NCI-H2171 (cell line): ENCODE measurements around the gene ZNF580.

Experiments used
- DNase-seq: peaks from one replicate; lab custom pipeline; 2025; lab: John Stamatoyannopoulos, UW

Gene ZNF580

DNA sequence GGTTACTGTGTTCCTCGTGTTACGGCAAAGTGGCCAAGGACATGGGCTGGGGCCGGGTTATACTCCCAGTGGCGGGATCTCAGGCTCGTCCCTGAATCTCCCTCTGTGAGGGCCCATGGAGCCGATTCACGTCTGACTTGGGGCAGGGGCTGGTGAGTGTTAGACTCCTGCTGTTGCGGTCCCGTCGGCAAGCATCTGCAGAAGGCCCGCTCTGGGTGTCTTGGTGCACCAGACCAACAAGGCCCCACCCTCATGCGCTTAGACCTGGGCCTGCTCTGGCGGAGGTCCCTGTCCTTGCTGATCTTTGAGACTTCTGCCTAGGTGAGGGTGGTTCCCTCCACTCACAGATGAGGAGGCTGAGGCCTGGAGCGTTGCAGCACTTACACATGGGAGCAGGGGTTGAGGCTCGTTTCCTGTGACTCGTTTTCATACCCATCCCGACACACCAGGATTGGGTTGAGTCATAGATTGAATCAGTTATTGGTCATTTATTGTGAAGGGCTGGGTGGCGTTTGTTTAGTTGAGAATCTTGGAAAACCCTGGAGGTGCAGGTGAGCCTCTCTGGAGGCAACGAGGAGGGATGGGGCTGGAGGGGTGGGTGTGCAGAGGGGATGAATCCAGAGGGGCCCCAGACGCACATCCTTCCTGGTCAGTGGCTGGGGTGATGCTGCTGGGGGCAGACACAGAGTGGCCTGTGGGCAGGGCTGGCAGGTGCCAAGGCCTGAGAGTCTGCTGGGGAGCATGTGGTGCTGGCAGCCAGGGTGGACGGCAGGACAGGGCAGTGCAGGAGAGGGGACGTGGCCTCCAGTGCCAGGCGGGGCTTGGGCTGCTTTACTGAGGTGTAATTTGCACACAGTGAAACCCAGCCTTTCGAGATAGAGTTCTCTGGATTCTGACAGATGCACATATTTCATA is 38.8 kb downstream of the ZNF580 start:
- DNase-seq: no peak

DNA sequence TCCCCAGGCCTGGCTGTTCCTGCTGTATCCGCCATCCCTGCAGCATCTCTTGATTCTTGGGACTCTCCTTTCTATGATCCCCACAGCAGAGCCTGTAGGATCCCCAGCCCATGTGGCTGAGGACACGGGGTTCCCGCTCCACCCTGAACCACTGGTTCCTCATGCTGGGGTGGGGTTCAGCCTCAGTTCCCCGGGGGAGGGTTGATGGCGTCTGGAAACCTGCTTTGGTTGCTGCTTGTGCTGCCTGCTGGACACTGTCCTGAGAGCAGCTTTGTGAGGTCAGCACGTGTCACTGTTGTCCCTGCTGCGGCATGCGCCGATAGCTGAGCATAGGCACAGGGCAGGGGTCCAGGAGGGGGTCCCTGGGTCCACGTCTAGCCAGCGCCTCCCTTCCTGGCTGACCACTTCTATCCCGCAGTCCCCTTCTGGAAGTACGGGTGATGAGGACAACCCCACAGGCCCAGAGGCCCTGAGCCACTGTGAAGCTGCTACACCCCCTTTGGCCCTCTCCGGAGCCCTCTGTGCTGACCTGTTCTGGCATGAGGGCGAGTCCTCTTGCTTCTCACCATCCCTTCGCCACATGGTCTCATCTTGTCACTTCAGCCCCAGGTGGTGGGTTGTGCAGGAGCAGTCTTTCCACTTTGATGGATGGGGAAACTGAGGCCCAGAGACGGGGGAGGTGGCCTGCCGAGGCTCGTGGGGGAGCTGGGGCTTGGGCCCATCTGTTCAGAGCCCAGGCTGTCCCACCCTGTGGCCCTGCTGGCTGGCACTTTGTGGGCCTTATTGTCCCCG is 39.7 kb downstream of the ZNF580 start:
- no peak for DNase-seq

DNA sequence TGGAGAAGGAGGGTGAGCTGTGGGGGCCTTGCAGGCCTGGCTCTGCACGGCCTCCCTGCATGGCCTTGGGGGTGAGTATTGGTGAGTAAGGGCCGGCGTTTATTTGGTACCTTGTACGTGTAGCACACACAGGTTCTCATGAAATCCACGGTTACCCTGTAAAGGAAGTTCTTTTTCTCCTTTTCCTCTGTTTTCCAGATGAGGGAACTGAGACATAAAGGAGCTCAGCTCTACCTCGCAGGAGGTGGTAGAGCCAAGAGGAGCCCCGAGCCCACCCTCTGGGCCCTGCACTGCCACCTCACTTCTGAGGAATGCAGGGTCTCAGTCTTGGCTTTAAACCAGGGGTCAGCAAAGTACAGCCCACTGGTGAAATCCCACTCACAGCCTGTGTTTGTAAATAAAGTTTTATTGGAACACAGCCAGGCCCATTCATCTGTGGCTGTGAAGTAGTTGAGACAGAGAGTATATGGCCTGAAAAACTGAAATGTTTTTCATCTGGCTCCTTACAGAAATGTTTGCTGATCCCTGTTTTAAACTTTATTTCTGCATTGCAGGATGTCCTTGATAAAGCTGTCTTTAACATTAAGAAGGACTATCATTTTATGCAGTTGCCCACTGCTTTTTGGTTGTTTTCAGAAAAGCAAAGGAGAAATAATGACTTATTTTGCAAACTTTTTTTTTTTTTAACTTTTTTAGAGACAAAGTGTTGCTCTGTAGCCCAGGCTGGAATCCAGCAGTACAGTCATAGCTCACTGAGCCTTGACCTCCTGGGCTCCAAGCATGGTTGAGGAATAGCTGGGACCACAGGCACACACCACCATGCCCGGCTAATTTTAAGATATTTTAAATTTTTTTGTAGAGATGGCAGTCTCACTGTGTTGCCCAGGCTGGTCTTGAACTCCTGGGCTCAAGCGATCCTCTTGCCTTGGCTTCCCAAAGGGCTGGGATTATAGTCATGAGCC is 40.6 kb downstream of the ZNF580 start:
- DNase-seq: no peak

DNA sequence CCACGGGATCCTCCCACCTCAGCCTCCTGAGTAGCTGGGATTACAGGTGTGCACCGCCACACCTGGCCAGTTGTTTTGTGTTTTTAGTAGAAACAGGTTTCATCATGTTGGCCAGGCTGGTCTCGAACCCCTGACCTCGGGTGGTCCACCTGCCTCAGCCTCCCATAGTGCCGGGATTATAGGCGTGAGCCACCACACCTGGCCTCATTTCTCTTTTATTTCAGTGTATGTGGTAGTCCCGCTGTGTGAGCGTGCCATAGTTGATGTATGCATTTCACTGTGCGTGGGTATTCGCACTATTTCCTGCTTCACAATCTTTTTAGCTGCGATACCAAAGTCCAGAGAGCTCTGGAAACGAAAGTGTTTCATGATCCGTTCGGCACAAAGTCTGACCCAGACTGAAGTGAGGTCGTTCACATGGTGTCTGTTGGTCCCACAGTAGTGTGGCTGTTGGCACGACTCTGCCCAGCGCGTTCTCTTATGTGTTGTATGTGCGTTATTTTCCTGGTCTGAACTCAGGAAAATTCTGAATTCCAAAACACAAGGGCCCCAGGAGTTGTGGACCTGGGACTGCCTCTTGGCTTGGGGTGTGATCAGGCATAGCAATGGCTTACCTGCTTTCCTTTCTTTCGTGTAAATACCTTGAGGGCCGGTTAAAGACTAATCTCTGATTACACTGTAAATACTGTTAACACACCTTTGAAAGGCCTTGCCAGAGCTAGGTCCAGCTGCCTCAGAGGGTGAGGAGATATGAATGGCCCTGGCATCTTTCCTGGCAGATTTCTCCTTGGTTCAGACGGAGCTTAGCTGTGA is 42.9 kb downstream of the ZNF580 start:
- DNase-seq: no peak

DNA sequence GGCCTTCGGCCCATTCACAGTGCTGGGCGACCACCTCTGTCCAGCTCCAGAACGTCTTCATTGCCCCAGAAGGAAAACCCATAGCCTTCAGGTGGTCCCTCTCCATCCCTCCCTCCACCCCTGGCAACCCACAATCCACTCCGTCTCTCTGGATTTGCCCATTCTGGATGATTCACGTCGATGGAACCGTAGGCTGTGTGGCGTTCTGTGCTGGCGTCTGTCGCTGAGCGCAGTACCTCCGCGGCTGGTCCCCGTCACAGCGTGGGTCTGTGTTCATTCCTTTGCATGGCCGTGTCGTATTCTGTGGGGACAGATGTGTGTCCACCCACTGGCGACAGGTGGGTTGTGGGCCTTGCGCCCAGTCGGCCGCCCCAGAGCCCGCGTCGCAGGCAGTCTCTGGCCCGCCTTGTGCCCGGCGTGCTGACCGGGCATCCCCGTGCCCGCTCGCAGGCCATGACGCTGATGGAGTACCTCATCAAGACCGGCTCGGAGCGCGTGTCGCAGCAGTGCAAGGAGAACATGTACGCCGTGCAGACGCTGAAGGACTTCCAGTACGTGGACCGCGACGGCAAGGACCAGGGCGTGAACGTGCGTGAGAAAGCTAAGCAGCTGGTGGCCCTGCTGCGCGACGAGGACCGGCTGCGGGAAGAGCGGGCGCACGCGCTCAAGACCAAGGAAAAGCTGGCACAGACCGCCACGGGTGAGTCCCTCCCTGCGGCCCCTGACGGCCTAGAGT is 44.3 kb downstream of the ZNF580 start:
- DNase-seq: no peak

DNA sequence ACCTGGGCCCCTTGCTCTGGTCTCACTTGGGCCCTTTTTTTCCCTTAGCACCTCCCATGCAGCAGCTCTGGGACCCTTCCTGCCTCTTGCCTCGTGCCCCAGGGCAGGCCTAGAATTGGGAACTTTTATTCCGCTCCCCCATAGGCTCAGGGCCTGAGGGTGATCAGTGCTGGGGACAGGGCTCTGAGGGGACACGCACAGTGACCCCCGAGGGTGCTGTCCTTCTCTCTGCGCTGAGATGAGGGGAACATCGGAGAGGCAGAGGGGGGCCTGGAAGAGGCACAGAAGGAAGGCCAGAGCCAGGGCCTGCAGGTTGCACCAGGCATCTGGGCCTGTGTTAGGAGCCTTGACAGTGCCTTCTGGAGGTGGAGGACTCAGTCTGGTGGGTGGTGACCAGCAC is 45.0 kb downstream of the ZNF580 start:
- no peak for DNase-seq

DNA sequence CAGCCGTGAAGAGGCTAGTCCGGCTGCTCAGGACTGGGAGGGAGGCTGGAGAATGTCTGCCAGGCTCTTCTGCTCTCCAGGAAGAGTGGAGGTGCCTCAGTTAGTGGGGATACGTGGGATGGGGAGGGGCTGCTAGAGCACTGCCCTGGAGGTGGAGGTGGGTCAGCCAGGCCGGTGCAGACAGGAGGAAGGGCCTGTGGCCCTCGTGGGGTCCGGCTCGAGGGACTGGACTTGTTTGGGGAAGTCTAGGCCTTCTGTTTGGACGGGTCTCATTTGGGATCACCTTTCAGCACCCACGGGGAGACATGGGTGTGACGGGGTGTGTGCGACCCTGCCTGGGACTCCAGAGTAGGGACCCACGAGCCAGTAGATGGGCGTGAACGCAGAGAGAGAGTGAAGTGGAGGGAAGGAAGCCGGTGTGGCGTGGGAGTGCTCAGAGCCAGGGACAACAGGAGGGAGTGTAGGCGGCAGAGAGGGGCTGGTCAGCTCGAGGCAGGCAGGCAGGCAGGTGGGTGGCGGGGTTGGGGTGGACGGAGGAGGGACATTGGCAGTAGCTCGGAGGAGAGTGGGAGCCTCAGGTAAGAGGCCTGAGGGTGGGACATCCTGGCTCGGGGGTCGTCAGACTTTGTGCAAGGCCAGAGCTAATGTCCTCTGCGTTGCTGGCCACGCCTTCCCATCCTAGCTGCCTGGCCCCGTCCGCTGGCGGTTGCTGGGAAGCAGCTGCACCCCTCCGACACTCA is 45.7 kb downstream of the ZNF580 start:
- DNase-seq: no peak

DNA sequence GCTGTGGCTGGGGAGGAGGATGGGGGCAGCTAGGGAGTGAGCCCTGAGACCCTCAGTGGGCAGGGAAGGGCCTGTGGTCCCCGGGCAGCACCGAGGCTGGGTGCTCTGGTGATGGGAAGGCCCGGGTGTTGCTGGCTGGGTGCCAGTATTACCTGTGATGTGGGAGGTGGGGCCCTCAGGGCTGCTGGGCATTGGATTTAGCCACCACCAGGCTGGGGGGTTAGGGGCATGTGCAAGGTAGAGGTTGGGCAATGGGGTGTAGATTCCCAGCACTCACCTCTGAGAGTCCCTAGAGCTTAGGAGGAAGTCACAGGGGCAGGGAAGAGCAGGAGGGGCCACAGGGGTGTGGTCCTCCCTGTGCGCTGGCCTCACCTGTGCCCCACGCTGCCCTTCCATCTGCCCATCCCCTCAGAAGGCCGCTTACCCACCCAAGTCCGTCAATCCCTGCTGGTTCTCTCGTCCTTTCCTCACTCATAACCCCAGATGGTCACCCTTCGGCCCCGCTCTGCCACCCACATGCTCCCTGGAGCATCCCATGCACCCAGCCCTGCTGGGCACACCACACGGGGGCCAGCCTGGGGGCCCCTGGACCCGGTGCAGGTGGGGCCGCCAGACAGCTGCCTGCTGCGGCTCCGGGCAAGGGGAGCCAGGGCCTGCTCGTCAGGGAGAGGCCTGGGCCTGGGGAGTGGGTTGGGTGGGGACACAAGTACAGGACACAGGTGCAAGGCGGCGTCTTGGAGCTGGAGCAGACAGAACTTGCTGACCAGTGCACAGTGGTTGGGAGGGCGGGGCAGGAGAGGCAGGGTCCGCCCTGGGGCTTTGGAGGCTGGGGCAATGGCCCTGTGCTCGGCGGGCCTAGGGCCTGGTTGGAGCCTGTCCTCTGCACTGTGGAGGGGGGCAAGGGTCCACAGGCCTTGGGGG is 46.7 kb downstream of the ZNF580 start:
- DNase-seq: no peak

DNA sequence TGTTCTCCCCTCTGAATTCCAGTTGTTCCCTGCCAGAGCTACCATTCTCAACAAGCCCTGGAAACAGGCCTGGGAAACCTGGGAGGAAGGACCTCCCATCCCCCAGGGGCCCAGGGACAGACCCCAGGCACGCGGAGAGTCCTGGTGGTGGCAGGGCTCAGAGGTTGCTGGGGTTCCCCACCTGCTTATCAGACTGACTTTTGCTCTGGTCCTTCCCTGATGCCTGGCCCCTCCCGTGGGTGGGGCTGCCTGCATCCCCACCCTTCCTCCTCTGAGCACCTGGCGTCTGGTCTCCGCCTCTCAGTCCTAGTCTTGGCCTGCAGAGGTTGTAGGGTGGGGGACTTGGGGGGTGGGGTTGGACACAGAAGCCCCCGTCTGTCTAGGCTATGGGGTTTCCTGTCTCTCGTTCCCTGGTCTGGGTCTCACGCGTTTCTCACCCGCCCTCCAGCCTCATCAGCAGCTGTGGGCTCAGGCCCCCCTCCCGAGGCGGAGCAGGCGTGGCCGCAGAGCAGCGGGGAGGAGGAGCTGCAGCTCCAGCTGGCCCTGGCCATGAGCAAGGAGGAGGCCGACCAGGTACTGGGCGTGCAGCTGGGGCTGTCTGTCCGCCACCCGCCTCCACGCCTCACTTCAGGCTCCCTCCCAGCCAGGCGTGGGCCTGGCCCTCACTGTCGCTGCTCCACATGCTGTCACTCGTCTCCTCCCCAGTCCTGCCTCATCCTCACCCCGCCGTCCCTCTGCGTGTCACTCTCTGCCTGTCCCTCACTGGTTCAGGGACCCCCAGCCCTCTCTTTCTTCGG is 47.8 kb downstream of the ZNF580 start:
- no peak for DNase-seq

DNA sequence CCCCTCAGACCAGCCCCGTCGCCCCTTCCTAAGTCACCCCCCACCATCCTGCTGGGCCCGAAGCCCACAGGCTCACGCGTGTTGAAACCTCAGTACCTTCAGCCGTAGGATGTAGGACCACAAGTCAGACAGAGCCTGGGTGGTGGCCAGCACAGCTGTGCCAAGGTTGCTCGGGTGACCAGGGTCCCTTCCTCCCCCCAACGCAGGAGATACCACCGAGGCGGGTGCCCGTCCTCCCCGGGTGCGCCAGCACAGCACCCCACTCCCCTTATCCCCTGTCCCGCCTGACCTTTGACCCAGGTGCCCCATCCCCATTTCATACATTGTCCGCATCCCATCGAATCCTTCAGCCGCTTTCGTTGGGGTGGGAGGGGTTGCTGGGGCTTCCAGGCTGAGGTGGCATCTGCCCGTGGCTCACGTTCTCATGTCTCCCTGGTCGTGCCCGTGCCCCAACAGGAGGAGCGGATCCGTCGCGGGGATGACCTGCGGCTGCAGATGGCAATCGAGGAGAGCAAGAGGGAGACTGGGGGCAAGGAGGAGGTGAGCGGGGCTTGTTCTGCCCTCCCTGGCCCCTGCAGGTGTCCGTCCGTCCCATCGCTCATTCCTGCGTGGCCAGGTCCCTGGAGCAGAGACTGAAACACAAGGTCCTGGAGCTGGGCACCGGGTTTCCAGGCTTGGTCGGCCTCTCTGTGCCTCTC is 48.8 kb downstream of the ZNF580 start:
- DNase-seq: no peak

DNA sequence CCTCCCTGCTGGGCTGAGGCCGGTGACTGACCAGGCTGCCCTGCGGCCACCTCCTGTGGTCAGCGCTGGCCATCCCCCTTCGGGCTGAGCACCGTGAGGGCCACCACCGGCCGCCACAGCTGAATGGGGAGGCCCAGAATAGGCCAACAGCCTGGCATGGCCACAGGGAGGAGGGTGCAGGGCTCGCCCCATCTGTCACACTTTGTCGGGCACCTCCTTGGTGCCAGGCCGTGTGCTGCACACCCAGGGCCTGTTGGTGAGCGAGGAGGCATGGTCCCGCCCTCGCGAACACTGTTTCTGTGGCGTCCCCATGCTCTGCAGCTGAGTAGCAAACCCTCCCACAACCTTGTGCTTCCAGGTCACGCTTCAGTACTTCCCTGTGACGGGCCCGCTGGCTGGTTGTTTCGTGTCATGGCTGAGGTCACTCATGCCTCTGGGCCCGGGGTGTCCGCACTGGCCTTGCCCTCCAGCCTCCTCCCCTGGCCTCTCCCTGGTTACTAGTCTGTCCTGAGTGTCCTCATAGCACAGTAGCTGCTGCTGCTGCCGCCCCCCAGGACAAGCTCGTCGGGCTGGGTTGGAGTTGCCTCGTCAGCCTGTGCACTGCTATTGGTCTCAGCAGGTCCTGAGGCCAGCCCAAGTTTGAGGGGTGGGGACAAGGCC is 49.4 kb downstream of the ZNF580 start:
- DNase-seq: no peak

DNA sequence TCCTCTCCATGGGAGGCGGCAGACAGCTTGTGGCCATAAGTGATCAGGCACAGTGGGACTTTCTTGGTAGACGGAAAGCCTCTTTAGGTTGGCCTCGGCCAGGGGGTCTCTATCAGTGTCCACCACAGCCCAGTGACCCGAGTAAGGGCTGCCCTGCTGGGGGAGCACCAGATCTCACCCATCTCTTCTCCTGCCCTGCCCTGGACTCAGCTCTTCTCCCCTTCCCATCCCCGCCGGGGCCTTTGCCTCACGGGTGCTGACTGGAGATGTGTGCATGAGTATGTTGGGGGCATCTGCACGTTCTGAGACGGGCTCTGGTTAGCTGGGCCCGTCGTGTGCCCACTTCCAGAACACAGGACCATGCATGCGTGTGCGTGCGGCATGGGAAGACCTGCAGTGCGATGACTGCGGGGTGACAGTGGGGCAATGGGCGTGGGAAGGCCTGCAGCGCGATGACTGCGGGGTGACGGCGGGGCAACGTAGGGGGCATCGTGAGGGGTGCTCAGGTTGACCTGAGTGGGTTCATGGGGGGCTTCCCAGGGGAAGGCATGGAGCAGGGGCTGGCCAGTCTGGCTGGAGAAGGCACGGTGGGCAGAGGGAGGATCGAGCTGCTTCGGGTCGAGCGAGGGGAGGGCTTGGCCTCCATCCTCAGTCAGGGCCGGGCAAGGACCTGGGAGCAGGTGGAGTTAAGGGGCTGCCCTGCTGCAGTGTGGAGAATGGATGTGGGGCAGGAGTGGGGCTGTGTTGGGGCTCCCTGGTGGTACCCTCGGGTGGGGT is 50.2 kb downstream of the ZNF580 start:
- DNase-seq: no peak

DNA sequence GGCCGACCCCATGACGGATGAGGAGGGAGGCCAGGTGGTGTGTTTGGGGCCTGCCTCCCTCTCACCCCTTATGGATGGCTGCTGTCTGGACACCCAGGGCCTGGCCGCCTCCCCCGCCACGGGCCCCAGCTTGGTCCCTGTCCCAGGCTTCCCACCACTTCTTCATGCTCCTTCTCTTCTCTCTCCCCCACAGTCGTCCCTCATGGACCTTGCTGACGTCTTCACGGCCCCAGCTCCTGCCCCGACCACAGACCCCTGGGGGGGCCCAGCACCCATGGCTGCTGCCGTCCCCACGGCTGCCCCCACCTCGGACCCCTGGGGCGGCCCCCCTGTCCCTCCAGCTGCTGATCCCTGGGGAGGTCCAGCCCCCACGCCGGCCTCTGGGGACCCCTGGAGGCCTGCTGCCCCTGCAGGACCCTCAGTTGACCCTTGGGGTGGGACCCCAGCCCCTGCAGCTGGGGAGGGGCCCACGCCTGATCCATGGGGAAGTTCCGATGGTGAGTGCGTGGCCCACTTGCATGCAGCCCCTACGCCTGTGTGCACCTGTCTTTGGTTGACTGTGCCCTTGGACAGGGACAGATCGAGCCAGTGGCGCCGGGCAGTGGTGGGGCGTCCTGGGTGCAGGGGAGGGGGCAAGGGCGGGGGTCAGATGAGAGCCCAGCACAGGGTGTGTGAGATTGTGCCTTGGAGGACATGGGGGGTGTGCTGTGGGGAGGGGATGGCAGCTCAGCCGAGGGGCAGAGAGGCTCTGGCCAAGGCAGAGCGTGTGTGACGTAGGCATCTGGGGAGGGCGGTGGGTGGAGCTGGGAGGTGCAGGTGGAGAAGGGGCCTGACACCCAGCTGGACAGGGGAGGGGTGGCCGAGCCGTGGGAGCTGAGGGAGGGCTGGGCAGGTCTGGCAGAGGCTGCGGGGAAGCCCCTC is 51.0 kb downstream of the ZNF580 start:
- DNase-seq: no peak

DNA sequence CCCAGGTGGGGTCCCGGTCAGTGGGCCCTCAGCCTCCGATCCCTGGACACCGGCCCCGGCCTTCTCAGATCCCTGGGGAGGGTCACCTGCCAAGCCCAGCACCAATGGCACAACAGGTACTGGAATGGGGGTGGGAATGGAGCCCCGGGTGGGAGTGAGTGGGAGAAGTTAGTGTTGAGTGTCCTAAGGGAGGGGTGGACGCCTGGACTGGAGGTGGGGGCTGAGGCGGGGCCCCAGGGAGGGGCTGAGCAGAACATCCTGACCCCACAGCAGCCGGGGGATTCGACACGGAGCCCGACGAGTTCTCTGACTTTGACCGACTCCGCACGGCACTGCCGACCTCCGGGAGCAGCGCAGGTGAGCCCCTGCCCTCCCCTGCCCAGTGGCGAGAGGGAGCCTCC is 51.9 kb downstream of the ZNF580 start:
- no peak for DNase-seq
